ENCODE results near the gene DCUN1D5.
A peak's percentile ranks its signal among the peaks of the same experiment; 100 is the strongest.
"Not testable (repeated sequence)": the region's sequence is repeated elsewhere in the genome, so short reads cannot be mapped to it uniquely, and the experiment has no call there.

DCUN1D5 gene

DNA sequence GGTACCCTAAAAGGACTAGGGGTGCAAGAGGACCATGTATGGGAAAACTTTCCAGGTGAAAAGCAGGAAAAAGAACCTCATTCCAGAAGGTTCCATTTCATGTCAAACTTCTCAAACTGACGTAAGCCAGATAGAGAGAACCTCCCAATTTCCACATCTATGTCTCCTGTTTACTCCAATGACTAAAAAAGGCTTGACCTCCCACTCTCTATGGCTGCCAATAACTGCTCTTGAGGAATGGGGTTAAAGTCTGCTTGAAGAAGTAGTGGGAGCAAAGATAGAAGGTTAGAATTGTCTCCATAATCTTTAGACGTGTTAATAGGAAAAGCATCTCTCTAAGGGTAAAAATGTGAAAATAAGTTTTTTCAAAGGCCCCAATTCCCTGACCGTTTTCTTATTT is 38.0 kb downstream of the DCUN1D5 start:
- DNase-seq, result no peak

DNA sequence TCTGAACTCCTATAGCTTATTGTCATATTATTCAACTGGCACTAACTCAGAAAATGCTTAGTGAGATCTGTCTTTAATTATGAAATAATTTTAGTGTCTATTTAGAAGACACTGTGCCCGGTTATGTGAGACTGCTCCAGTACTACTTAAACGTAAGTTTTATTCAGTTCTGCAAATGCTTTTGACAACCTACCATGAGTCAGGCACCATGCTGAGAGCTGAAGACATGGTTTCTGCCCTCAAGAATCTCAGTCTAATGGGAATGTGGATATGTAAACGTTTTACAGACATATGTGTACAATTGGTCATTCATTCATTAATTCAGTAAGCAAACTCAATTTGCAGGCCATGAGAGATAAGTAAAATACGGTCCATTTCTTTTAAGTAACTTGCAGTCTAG is 40.0 kb downstream of the DCUN1D5 start:
- DNase-seq, result no peak

DNA sequence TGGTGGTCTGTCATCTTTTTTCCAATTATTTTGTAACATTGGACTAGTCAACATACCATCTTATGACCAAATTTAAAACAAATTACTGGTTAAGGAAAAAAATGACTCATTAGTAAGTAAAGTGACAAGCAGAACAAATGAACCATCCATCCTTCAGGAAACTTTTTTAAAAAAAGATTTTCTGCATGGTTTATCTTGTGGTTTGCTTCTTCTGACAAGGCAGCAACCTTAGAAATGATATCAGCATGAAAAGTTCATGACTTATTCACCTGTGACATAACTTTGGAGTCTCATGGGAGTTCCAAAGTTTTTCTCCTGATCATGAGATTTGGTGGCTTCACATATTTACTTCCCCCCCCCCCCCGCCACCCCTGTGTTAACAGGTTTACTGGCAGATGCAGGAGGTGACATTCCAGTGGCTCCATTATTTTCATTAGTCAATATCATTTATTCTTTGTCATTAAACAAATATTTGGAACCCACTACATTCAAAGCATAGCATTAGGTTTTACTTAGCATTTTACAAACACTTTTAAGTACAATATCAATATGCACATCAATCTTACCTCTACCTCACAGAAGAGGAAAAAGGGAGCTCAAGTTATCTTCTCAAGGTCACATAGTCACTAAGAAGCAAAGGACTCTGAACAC is 40.7 kb downstream of the DCUN1D5 start:
- DNase-seq, result no peak

DNA sequence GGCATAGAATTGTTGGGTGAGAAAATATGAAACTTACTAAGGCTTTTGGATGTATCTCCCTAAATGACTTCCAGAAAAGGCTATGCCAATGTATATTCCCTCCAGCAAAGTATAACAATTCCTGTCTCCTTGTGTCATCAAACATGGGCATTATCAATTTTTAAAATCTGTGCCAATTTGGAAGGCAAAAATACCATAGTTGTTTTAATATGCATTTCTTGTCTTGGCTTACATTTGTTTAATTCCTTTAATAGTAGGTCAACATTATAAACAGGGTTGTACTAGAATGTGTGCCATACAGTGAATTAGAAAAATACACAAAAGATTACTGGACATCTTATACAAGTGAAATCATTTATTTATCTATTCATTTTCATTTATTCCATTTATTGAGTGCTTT is 41.6 kb downstream of the DCUN1D5 start:
- no peak for DNase-seq

DNA sequence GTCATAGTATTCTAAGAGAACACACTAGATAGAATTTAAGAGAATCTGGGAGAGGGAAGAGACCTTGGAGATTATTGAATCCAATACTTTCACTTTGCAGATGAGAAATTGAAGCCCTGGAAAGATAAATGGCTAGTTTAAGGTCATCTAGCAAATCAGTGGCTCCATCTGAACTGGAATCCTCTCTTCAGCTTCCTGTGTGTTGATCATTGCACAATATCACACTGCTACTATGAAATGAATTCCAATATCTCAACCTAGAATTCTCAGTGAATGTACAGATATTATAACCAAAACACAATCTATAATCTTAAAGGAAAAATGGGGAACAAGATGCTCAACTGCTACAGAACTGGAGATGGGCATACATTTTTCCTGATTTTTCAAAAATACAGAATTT is 44.1 kb downstream of the DCUN1D5 start:
- DNase-seq, result no peak

DNA sequence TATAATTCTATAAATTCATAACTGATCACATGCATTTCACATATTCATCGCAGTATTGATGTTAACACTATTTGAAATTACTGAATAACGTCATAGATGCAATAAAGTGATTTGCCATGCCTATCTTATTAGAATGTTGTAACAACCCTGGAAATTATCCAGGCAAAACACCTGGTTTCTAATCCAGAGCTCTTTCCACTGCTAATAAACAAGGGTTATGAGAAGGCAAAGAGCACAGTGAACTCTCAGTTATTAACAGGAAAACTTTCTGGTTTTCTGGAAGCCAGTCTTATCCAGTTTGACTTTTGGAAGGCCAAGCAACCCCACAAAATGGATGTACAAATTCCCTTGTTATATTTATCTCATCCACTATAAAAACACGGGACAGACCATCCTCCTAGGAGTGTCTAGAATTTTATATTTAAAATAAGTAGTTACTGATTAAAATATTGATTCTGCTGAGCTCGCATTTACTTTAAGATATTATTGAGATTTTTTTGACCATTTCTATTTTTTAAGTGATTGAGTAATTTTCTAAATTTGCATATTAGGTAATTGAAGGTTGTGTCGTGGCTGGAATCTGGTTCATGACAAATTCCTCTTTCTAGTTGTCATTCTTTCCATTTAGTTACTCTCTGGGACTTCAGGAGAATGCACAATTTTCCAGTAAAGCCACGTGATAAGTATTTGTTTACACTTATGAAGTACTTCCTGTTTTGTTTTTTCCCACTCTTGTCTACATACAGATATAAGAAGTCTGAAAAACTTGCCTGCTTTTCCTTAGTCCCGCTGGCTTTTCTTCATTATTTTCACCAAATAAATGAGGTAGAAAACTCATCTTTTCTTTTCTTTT is 47.9 kb downstream of the DCUN1D5 start:
- peak; percentile 35 for DNase-seq

DNA sequence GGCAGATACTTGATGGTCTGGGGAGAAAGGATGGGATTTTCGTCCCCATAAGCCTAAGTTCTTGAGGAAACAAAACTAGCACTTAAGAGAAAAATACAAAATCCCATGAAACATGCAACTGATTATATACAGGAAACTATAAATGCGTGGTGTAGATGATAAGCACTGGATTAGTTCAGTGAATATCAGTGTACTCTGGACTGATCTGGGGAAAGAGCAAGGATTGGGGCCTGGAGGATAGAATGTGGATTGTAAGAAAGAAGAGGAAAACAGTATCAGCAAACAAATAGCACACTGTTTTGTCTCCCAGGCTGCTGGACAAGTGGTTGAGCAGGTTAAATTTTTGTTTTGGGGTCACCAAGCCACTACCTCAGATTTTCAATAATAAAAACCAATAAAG is 49.8 kb downstream of the DCUN1D5 start:
- no peak for DNase-seq

DNA sequence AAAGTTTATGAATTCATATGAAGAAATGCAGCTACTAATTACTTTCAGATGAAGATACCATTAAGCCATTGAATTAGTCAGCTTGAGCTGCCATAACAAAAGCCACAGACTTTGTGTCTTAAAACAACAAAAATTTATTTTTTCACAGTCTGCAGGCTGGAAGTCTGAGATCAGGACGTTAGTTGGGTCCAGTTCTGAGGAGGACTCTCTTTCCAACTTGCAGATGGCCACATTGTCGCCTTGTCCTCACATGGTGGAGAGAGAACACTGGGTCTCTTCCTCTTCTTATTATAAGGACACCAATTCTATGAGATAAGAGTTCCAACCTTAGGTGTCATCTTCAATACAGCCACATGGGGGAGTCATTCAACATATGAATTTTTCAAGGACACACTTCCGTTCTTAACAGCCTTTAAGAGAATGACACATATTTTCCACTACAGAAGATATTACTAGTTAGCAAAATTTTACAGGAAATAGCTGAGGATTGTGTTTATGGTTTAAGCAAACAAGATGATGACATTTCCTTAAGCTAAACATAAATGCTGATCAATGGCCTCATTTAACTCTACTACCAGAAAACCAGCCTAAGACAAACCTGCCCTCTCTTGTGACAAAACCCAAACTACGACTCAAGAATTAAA is 56.0 kb downstream of the DCUN1D5 start:
- peak; percentile 94 for DNase-seq

DNA sequence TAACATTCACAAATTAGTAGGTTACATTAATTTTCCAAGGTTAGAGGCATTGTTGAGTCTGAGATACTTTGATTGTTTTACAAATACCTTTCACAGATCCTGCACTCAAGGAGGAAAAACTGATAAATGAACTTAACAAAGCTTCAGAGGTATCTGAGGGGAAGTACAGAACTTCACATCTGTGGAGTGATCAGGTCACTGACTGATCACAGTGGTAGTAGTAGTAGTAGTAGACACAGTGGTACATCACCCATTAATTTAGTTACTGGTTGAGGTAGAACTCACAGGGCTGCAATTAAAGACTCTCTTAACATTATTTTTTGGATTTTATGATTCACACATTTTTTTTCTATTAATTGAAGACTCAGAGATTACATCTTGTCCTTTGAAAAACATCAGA is 56.7 kb downstream of the DCUN1D5 start:
- no peak for DNase-seq

DNA sequence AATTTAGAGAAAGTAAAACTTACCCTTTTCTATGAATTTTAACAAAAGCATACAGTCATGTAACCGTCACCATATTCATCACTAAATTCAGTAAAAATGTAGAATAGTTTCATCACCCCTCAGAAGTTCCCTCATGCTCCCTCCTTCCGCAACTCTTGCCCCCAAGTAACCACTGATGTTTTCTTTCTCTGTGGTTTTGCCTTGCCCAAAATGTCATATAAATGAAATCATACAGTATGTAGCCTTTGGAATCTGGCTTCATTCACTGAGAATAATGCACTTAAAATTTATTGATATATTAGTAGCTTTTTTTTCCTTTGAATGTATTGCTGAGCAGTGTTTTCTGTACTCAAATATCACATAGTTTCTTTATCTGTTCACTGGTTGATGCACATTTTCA is 60.1 kb downstream of the DCUN1D5 start:
- no peak for DNase-seq

DNA sequence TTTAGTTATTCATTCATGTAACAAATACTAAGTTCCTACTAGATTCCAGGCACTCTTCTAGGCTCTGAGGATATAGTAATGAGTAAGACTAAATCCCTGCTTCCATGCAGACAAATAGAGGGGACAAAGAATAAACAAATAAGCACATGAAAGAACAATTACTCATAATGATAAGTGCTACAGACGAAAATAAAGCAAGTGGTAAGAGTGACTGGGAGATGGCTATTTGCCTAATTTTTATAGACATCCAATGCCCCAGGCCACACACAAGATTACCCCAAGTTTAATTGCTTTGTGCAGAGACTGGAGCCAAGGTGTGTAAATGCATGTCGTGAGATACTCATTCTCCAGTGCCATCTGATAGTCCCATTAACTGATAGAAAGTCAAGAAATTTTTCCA is 62.6 kb downstream of the DCUN1D5 start:
- no peak for DNase-seq

DNA sequence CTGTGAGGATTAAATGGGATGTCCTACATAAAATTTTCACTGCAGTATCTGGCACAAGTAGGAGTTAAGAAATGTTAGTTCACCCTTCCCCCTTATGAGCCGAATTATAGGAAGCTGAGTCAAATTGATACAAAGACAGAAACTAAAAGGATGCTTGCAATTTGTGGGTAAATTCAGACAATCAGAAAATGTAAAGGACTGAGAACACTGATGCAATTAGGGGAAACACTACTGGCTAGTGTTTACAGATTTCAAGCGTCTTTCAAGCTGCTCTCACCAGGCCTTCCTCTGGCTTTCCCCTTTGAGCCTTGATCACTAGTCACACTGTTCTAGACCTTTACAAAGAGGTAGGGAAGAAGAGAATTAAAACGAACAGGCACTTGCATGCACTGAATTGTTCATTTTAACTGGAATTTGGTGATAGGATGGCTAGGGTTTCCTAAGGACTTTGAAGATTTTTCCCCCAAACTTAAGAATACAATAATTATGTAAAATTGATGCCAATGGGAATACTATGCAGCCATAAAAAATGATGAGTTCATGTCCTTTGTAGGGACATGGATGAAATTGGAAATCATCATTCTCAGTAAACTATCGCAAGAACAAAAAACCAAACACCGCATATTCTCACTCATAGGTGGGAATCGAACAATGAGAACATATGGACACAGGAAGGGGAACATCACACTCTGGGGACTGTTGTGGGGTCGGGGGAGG is 63.5 kb downstream of the DCUN1D5 start:
- not testable (repeated sequence) for DNase-seq

DNA sequence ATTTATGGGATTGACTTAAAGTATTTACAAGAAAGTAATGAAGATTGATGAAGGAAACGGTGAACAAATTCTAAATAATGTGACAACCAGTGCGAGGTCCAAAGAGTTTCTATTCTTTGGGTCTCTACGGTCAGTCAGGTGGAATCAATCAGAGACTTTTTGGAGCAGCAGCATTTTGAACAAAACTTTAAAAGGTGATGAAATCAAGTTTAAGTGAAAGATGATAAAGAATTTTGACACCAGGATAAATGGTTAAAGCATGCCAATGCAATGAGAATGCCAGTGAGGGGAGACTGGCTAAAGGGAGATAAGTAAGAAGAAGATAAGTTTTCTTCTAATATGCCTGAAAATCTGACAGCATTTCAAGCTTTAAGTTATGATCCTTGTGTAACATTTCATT is 67.9 kb downstream of the DCUN1D5 start:
- no peak for DNase-seq

DNA sequence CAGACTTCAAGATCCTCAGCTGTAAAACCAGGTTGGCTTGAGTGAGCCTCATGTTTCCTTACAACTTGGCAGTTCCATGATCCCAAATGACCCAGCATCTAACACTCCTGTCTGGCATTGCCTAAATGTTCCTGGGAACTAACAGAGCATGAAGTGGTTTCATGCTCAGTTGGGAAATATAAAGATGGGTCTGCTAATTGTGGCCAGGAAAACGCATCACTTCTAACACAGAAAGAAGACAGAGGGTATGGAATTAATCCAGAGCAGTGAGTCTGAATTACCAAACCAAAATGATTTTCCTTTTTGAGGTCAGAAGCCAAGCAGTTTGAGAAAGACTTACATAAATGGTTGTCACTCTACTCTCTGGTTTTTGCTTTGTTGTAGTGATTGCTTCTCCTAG is 75.9 kb downstream of the DCUN1D5 start:
- no peak for DNase-seq

DNA sequence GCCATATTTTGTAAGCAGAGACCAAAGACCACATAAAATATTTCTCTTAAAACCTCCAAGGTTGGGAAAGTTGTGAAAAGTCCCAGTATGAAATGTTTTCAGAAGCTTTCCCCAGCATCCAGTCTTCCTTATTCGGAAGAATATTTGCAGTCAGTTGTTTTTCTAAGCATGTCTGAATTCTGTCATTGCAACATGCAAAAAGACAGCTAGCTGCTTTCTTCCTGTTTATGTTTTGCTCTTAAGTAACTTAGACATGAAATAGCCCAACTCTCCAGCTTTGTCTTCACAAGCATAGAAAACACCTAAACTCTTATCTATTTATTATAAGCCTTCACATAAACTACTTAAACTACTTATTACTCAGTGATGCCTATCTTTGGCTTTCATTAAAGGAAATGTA is 78.5 kb downstream of the DCUN1D5 start:
- DNase-seq, result no peak
